HG03139 (cell line): ENCODE data around the gene VIT.

Source experiments
- ATAC-seq: cut with Tn5 transposase; IDR thresholded peaks from one replicate; pipeline ENCODE4 v1.9.1; 2021; ENCODE audit not compliant: unreplicated experiment

The VIT gene

GRCh38 chr2:36854241-36854640 is 157.7 kb downstream of the VIT start:
- no peak for ATAC-seq

- ATAC-seq, result no peak
Measured at GRCh38 chr2:36855429-36855828, 158.9 kb downstream of the VIT start.

- ATAC-seq, result no peak
Measured at GRCh38 chr2:36857713-36858112, 161.2 kb downstream of the VIT start.

GRCh38 chr2:36858551-36859365 is 162.3 kb downstream of the VIT start:
- peak; percentile 54 for ATAC-seq

- ATAC-seq, result no peak
Measured at GRCh38 chr2:36859366-36859792, 162.9 kb downstream of the VIT start.

GRCh38 chr2:36861896-36862295 is 165.4 kb downstream of the VIT start:
- no peak for ATAC-seq
